Smooth muscle cell (in vitro differentiated cells): ENCODE results near the gene DIAPH2. TPM values are rescaled to one million over a fixed set of nuclear protein-coding genes. Genes with fewer than 3 reads are reported as not detected.

Experiments used
- DNase-seq: peaks from one replicate; lab custom pipeline; 2025; ENCODE audit not compliant: unreplicated experiment; lab: John Stamatoyannopoulos, UW
- H2AFZ ChIP-seq: fragments of 200-600 bp; sonication (generic); 2 replicates; pipeline ENCODE4 v1.6.0; 2016; ENCODE audit warnings: antibody characterized with exemption, low read depth, mild to moderate bottlenecking
- H3F3A ChIP-seq: fragments of 200-600 bp; sonication (generic); 2 replicates; pipeline ENCODE4 v1.6.0; 2017; ENCODE audit warnings: antibody characterized with exemption, low read depth
- H3K27ac ChIP-seq: fragments of 200-600 bp; sonication (generic); 2 replicates; pipeline ENCODE4 v1.5.1; 2016; ENCODE audit warnings: low read depth, mild to moderate bottlenecking
- H3K27me3 ChIP-seq: fragments of 200-600 bp; sonication (generic); 2 replicates; pipeline ENCODE4 v1.6.1; 2016; ENCODE audit warnings: low read depth, mild to moderate bottlenecking
- H3K36me3 ChIP-seq: fragments of 200-600 bp; sonication (generic); 2 replicates; pipeline ENCODE4 v1.5.1; 2016; ENCODE audit warnings: low read depth
- H3K4me1 ChIP-seq: fragments of 200-600 bp; sonication (generic); 2 replicates; pipeline ENCODE4 v1.5.1; 2016; ENCODE audit warnings: low read depth
- H3K4me2 ChIP-seq: fragments of 200-600 bp; sonication (generic); 2 replicates; pipeline ENCODE4 v1.6.0; 2016; ENCODE audit warnings: mild to moderate bottlenecking
- H3K4me3 ChIP-seq: fragments of 200-600 bp; sonication (generic); 2 replicates; pipeline ENCODE4 v1.5.1; 2016; ENCODE audit warnings: mild to moderate bottlenecking
- H3K79me2 ChIP-seq: fragments of 200-600 bp; sonication (generic); 2 replicates; pipeline ENCODE4 v1.6.0; 2016; ENCODE audit warnings: low read depth, mild to moderate bottlenecking
- H3K9ac ChIP-seq: fragments of 200-600 bp; sonication (generic); 2 replicates; pipeline ENCODE4 v1.6.0; 2016; ENCODE audit warnings: low read depth
- H3K9me3 ChIP-seq: fragments of 200-600 bp; sonication (generic); replicated peaks from 2 replicates; pipeline ENCODE4 v1.5.1; 2016; ENCODE audit warnings: low read depth
- H4K20me1 ChIP-seq: fragments of 200-600 bp; sonication (generic); 2 replicates; pipeline ENCODE4 v1.6.0; 2016; ENCODE audit warnings: low read depth
- WGBS: methylation state at CpG from one replicate; pipeline ENCODE4 v1.1.7; 2016; ENCODE audit warnings: low lambda C conversion rate; 5-methylcytosine and 5-hydroxymethylcytosine counted together
- polyA plus RNA-seq: library from polyadenylated mRNA; unstranded; fragments of >200 nt; fragmentation: Nextera tagmentation; extraction: Ambion mirVana; gene quantifications from 2 replicates; pipeline ENCODE4 v1.2.1, GENCODE V29; 2016
- total RNA-seq: library from RNA; depleted of rRNA; stranded (reverse); fragments of >200 nt; gene quantifications from 2 replicates; pipeline ENCODE4 v1.2.3, GENCODE V29; 2014
- TF ChIP-seq, protein P1 (sequence below): fragments of 200-600 bp; sonication (generic); IDR thresholded peaks from 2 replicates; pipeline ENCODE4 v1.5.1; 2017; ENCODE audit warnings: borderline replicate concordance, mild to moderate bottlenecking, antibody characterized with exemption; ENCODE audit not compliant: insufficient read depth, poor library complexity, severe bottlenecking

The DIAPH2 gene
- total and polyA plus RNA-seq, 2 experiments from 2014 or later = 12.8 to 19.9 TPM

DNA sequence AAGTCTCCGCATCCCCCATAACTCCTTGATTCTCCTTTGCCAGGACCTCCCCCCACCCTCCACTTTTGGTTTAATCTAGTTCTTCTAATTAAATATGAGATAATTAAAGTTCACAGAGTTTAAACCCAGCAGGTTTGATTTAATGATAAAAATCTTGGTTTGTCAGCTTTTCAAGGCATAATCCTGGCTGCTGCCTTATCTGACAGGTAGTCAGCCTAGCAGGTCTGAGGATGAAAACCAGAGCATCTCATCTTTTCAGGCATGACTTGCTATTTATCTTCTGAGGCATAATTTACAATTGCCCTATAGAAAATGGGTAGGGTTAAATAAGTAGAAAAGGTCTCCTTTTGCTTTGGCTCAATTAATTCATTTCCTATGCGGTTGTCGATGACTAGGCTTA, 790.3 kb downstream of the DIAPH2 start:
- Histone ChIP-seq H3K79me2 (no peaks in the 10 kb centered on the region), H3K9me3 (no peaks in the 10 kb centered on the region), H3K4me2 (no peak overlapping the region), H3K27ac (no peak overlapping the region), H3K27me3 (no peaks in the 10 kb centered on the region), H4K20me1 (no peaks in the 10 kb centered on the region), H3K4me3 (no peak overlapping the region), H2AFZ (no peak overlapping the region), H3K9ac (no peak overlapping the region), H3F3A (no peaks in the 10 kb centered on the region), H3K4me1 (peaks cover 9% of the 10 kb centered on the region), H3K36me3 (no peaks in the 10 kb centered on the region)
- TF ChIP-seq, protein P1, sequence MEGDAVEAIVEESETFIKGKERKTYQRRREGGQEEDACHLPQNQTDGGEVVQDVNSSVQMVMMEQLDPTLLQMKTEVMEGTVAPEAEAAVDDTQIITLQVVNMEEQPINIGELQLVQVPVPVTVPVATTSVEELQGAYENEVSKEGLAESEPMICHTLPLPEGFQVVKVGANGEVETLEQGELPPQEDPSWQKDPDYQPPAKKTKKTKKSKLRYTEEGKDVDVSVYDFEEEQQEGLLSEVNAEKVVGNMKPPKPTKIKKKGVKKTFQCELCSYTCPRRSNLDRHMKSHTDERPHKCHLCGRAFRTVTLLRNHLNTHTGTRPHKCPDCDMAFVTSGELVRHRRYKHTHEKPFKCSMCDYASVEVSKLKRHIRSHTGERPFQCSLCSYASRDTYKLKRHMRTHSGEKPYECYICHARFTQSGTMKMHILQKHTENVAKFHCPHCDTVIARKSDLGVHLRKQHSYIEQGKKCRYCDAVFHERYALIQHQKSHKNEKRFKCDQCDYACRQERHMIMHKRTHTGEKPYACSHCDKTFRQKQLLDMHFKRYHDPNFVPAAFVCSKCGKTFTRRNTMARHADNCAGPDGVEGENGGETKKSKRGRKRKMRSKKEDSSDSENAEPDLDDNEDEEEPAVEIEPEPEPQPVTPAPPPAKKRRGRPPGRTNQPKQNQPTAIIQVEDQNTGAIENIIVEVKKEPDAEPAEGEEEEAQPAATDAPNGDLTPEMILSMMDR = no peak
- 94% methylated on average over 3 of the region's 3 CpGs for WGBS
- no peak for DNase-seq

DNA sequence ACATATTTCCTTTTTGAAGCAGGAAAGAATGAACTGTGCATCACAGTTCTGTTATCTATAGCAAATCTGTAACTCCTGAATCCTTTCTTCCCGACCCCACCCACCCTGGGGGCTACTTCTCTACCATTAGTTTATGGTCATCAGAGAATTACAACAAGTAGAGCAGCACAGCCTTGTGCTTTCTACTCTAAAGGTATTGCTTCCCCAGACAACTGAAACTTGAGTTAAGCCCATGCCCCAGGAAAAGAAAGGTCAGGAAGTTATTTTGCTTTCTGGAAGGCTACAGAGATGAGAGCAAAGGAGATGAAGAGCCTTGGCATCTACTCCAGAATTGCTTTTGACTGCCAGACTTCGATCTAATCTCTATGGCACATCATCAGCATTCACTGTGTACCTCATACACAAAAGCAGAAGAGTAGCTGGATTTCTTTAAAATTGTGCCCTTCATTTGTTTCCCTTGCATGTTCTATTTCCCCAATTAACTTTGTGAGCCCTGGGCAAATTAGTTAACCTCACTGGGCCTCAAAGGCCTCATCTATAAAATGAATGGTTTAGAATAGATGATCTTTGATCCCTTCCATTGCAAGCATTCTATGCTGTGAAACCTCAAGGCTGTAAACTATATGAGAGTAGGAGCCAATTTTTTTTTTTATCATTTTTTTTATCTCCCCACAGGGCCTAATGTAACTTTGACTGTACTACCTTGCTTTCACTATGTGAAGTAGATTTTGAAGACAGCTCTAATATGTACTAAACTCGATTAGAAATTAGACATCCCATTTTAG, 794.7 kb downstream of the DIAPH2 start:
- no peaks in the 10 kb centered on the region for H4K20me1 ChIP-seq
- no peaks in the 10 kb centered on the region for H3K9me3 ChIP-seq
- H3K27ac ChIP-seq = no peak overlapping the region
- H3K9ac ChIP-seq = no peak overlapping the region
- no peaks in the 10 kb centered on the region for H3K27me3 ChIP-seq
- peaks cover 28% of the 10 kb centered on the region for H3K4me1 ChIP-seq
- no peaks in the 10 kb centered on the region for H3K79me2 ChIP-seq
- H3K36me3 ChIP-seq = no peaks in the 10 kb centered on the region
- 78% methylated on average over 3 of the region's 3 CpGs for WGBS
- no peak overlapping the region for H3K4me2 ChIP-seq
- no peak for DNase-seq
- no peak overlapping the region for H2AFZ ChIP-seq
- TF ChIP-seq, protein P1 = no peak
- H3F3A ChIP-seq = no peaks in the 10 kb centered on the region
- H3K4me3 ChIP-seq = no peak overlapping the region

- Histone ChIP-seq H2AFZ (no peak overlapping the region), H3K79me2 (no peaks in the 10 kb centered on the region), H4K20me1 (no peaks in the 10 kb centered on the region), H3K4me2 (no peak overlapping the region), H3F3A (no peaks in the 10 kb centered on the region), H3K36me3 (no peaks in the 10 kb centered on the region), H3K4me1 (peaks cover 28% of the 10 kb centered on the region), H3K9me3 (no peaks in the 10 kb centered on the region), H3K4me3 (no peak overlapping the region), H3K27ac (no peak overlapping the region), H3K27me3 (no peaks in the 10 kb centered on the region), H3K9ac (no peak overlapping the region)
- DNase-seq = no peak
- WGBS = 34% methylated on average over 2 of the region's 2 CpGs
- TF ChIP-seq, protein P1 = no peak
Measured at GRCh38 chrX:97481228-97481627, 796.6 kb downstream of the DIAPH2 start.
